ENCODE data around the gene CLDN19. TPM values are rescaled to one million over a fixed set of nuclear protein-coding genes. Genes with fewer than 3 reads are reported as not detected.

The CLDN19 gene, protein sequence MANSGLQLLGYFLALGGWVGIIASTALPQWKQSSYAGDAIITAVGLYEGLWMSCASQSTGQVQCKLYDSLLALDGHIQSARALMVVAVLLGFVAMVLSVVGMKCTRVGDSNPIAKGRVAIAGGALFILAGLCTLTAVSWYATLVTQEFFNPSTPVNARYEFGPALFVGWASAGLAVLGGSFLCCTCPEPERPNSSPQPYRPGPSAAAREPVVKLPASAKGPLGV
- not detected in 2 replicates for total RNA-seq

DNA sequence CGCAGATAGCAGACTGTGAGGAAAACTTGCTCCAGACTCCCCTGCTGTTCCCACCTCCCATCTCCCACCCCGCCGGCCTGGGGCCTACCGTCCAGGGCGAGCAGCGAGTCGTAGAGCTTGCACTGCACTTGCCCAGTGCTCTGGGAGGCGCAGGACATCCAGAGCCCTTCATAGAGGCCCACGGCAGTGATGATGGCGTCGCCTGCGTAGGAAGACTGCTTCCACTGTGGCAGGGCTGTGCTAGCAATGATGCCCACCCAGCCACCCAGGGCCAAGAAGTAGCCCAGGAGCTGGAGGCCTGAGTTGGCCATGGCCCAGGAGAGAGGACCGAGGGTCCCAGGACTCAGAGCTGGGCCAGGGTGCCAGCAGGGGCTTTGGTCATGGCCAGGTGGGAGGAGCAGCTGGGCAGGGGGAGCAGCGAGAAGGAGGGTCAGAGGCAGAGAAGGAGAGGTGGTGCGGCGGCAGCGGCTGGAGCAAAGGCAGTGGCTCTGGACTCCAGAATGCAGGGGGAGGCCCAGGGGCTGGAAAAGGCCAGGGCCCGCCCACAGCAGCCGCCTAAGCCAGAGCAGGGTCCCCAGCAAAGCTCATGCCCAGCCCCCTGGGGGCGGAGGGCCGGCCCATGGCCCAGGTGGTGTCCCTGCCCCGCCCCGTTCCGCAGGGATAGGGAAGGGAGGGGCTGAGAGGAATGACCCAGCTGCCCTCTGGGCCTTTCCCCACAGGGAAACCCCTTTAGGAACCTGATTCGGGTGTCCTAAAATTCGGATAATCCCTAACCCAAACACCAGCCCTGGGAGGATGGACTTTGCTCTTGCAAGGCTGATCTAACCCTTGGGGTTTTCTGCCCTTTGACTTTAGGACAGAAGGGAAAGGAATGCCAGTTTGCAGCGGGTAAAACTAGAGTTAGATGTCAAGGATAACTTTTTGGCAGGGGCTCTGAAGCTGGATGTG lies at the start of gene CLDN19:
Gene CLDN19, minus strand, starts transcription at position 484 of the 948 bp plus-strand sequence. Its CDS starts 173 bp downstream, at position 311.

DNA sequence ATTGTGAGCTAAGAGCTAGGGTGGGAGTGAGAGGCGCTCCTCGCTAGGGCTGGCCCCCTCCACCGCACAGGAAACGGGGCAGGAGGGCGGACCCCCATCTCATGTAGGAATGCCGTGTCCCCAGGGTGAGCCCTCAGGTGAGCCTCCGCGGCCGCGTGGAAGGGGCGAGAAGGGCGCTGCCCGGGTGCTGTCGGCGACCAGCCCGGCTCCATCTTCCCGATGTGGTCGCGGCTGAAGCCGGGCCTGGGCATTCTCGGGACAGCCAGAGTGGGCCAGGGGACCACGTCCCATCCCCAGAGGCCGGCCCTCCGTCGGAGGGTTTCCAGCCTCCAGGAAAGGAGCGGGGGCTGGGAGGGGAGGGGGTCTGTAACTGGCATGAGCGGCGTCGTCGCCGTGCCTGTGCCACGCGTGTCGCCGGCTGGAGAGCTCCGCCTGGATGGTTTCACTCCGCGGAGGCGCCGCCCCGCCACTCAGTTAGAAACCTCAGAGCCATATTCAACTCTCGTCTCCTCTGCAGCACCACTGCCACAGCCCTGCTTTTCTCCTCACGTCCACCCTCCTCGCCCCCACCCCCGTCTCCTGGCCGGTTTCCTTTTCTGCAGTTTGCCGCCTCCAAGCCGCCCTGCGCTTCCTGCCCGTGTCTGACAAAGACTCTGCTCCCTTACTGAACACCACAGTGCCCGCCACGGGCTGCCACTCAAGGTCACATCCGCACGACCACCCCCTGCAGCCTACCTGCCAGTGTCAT lies 45.1 kb upstream of the CLDN19 start, which contains the start of gene TMEM269:
Gene TMEM269, plus strand, starts transcription at position 46 of the 748 bp plus-strand sequence. CDS start 4,903 bp downstream, outside the sequence.

DNA sequence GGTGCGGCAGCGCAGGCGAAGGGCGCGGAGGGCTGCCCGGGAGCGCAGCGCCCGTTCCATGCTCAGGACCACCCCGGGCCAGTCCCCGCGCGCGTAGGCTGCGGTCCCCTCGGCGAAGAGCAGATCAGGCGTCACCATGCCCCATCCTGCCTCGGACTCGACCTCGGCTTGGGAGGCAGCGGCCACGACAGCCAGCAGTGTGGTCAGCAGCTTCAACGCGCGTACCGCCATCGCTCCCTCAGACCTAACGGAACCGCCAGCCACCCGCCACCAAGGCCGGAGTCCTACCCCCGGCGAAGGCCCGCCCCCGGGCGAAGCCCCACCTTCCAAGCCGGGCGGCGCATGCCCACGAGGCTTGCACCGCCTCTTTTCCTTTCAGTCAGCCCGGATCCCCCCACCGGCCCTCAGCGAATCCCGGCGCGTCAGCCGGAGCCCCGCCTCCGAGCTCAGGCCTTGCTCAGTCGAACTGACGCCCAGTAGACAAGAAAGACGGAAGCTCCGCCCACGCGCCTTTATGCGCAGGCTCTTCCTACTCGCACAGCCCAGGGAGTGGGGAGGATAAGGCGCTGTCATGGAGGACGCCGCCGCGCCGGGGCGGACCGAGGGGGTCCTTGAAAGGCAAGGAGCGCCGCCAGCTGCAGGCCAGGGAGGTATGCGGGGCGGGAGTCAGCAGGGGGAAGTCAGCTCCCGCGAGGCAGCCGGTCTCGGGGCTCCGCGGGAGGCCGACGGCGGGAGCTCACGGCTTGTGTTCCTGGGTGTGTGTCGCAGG lies 26.9 kb upstream of the CLDN19 start, which contains the start of the genes C1orf50 and P3H1:
Gene C1orf50, plus strand, starts transcription at position 509 of the 769 bp plus-strand sequence. Its CDS starts 63 bp downstream, at position 572.
Gene P3H1, minus strand, starts transcription at position 288 of the 769 bp plus-strand sequence. Its CDS starts 57 bp downstream, at position 231.

Other genes starting within 250 kb of the CLDN19 start
- gene PPIH, start 81.8 kb downstream of the CLDN19 start, total RNA-seq, result 6.2 and 9.6 TPM in 2 replicates
- 410 and 555 TPM in 2 replicates for gene YBX1, start 57.8 kb downstream of the CLDN19 start, total RNA-seq
- gene P3H1, start 26.8 kb upstream of the CLDN19 start, total RNA-seq, result 130 and 166 TPM in 2 replicates
- gene C1orf50, start 27.0 kb upstream of the CLDN19 start, total RNA-seq, result 5.8 TPM in 2 replicates
- under 0.01 TPM in 1 of 2 replicates, not detected in the other for gene TMEM269, start 44.8 kb upstream of the CLDN19 start, total RNA-seq
- gene ERMAP, start 76.9 kb upstream of the CLDN19 start, total RNA-seq, result 25.1 and 25.2 TPM in 2 replicates
- gene SVBP, start 77.2 kb upstream of the CLDN19 start, total RNA-seq, result 14.1 and 15.7 TPM in 2 replicates
- gene ZNF691, start 106.4 kb upstream of the CLDN19 start, total RNA-seq, result 5.5 and 8.0 TPM in 2 replicates
- gene SLC2A1, start 218.6 kb upstream of the CLDN19 start, total RNA-seq, result 114 TPM in 2 replicates